Measurements from ENCODE around the gene BMS1. TPM values are rescaled to one million over a fixed set of nuclear protein-coding genes. Genes with fewer than 3 reads are reported as not detected.
"Not testable (repeated sequence)": the region's sequence is repeated elsewhere in the genome, so short reads cannot be mapped to it uniquely, and the experiment has no call there.

BMS1 gene
- total and polyA plus RNA-seq, 2 of the 13 experiments (the other 11 are each of a cell fraction or from before 2014, with no cell fraction given) = 3.9 to 25.2 TPM

DNA sequence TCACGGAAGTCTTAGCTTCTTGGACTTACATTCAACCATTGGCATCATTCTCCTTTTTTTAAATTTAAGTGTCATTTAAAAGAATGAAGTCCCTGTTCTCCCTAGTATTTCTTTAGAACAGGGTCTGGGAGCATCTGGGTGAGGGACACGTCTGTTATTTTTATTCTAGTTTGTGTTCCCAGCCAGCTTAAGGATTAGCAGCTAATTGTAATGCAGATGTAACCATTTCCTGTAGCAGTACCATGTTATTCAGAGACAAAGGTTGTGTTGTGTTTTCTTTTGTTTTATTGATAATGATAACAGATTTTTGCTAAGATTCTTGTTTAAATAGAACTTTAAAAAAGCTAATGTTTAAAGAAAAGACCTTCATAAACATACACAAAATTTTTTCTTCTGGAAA is 34.3 kb downstream of the BMS1 start:
- Histone ChIP-seq H3K9ac (ENCODE audit: insufficient read depth, low read depth, low read length) (no peak overlapping the region), H3K9me3 (ENCODE audit: low read length) (no peaks in the 10 kb centered on the region), H4K20me1 (ENCODE audit: insufficient read depth, low read length) (no peaks in the 10 kb centered on the region), H3K27me3 (ENCODE audit: control insufficient read depth in 1 of 2, insufficient read depth in 2 of 2, low read length in 2 of 2) (no peaks in the 10 kb centered on the region), H3K79me2 (ENCODE audit: insufficient read depth, low read length) (peaks cover 9% of the 10 kb centered on the region), H2AFZ (ENCODE audit: low read length) (no peak overlapping the region), H3K4me1 (ENCODE audit: insufficient read depth, low read length) (no peaks in the 10 kb centered on the region), H3K4me2 (ENCODE audit: low read depth, low read length) (no peak overlapping the region), H3K36me3 (replicated peaks in 1 of 2; ENCODE audit: control insufficient read depth in 1 of 2, insufficient read depth in 2 of 2, low read length in 2 of 2) (peaks cover 16 to 30% of the 10 kb centered on the region in 2 experiments; a peak in 4 of 5 replicates), H3K4me3 (replicated peaks in 1 of 3; ENCODE audit: insufficient read depth in 1 of 3, low read depth in 2 of 3, low read length in 3 of 3) (no peak overlapping the region), H3K27ac (ENCODE audit: extremely low read length, insufficient read depth, low read length) (no peak overlapping the region)
- intact Hi-C loops (cut with micrococcal nuclease; ENCODE audit: unreplicated experiment) = no loop called here
- CTCF ChIA-PET (ENCODE audit: low intra/inter-chr PET ratio, low total read pairs) = no interaction called here
- no TSS peak for BruUV-seq (replicated peaks)
- POLR2A ChIA-PET = no interaction called here
- FAIRE-seq = no peak
- no peak for ATAC-seq
- WGBS (ENCODE audit: low lambda C conversion rate) = 92% methylated on average over 2 of the region's 2 CpGs
- DNase-seq (ENCODE audit: low spot score) = no peak
- in situ Hi-C loops (cut with HindIII; ENCODE audit: extremely low pct_ligation_motif_present, low pct_unique_long_range_greater_than_20kb) = no loop called here
- no peak for TF ChIP-seq REPIN1 (CRISPR knock-in tag; IDR thresholded peaks at IDR 0.05; ENCODE audit: borderline replicate concordance, low read depth)
- TF ChIP-seq ZNF12 (CRISPR knock-in tag; IDR thresholded peaks at IDR 0.05) = no peak
- no peak for TF ChIP-seq MTA3 (CRISPR knock-in tag; IDR thresholded peaks at IDR 0.05)
- TF ChIP-seq FOXA3 (CRISPR knock-in tag; IDR thresholded peaks at IDR 0.05) = no peak
- TF ChIP-seq HOXA7 (CRISPR knock-in tag; IDR thresholded peaks at IDR 0.05) = no peak
- TF ChIP-seq KLF6 (CRISPR knock-in tag; IDR thresholded peaks at IDR 0.05) = no peak
- TF ChIP-seq HIVEP1 (CRISPR knock-in tag; IDR thresholded peaks at IDR 0.05) = no peak

DNA sequence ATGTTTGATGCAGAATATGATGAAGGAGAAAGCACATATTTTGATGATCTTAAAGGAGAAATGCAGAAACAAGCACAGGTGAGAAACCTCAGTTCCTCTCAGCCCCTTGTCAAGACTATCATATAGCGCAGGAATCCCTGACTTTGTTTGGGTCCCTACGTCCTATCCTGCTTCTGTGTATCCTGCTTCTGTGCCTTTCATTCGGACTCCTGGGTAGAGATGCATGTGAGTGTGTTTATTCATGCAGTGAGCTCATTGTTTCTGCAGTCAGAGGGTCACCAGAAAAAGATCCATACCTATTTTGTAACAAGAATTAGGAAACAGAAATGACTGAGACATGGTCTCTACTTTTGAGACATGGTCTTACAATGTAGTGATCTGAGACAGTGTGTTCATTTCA is 34.8 kb downstream of the BMS1 start:
- H3K79me2 ChIP-seq (ENCODE audit: insufficient read depth, low read length); DNase-seq (ENCODE audit: low spot score); H2AFZ ChIP-seq (ENCODE audit: low read length); CTCF ChIA-PET (ENCODE audit: low intra/inter-chr PET ratio, low total read pairs); H3K4me3 ChIP-seq (replicated peaks in 1 of 3; ENCODE audit: insufficient read depth in 1 of 3, low read depth in 2 of 3, low read length in 3 of 3); H3K27ac ChIP-seq (ENCODE audit: extremely low read length, insufficient read depth, low read length); H3K9ac ChIP-seq (ENCODE audit: insufficient read depth, low read depth, low read length); FAIRE-seq; H4K20me1 ChIP-seq (ENCODE audit: insufficient read depth, low read length); ATAC-seq; H3K9me3 ChIP-seq (ENCODE audit: low read length); H3K4me2 ChIP-seq (ENCODE audit: low read depth, low read length); POLR2A ChIA-PET; H3K27me3 ChIP-seq (ENCODE audit: control insufficient read depth in 1 of 2, insufficient read depth in 2 of 2, low read length in 2 of 2); in situ Hi-C loops (cut with HindIII; ENCODE audit: extremely low pct_ligation_motif_present, low pct_unique_long_range_greater_than_20kb); BruUV-seq (replicated peaks); intact Hi-C loops (cut with micrococcal nuclease; ENCODE audit: unreplicated experiment); H3K4me1 ChIP-seq (ENCODE audit: insufficient read depth, low read length): not testable (repeated sequence)
- H3K36me3 ChIP-seq (replicated peaks in 1 of 2; ENCODE audit: control insufficient read depth in 1 of 2, insufficient read depth in 2 of 2, low read length in 2 of 2) = peaks cover 14 to 29% of the 10 kb centered on the region in 2 experiments; a peak in 4 of 5 replicates
- whole genome bisulfite sequencing (ENCODE audit: low lambda C conversion rate) = 98% methylated on average over 3 of the region's 3 CpGs

DNA sequence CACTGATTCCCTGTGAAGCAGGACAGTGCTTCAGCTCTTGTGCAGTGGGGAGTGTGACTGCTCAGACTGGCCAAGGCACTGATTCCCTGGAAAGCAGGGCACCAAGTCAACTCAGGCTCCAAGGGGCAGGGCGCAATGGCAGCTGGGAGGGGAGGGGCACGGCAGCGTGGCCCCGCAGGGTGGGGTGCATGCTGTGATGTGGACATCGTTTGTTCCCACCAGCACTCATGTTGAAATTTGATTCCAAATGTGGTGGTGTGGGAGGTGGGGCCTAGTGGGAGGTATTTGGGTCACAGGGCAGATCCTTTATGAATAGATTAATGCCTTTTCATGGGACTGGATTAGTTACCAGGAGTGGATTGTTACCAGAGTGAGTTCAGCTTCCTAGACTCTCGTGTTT is 44.2 kb downstream of the BMS1 start:
- H3K4me3 ChIP-seq (replicated peaks in 1 of 3; ENCODE audit: insufficient read depth in 1 of 3, low read depth in 2 of 3, low read length in 3 of 3); H3K9me3 ChIP-seq (ENCODE audit: low read length); H2AFZ ChIP-seq (ENCODE audit: low read length); BruUV-seq (replicated peaks); H3K9ac ChIP-seq (ENCODE audit: insufficient read depth, low read depth, low read length); H3K27ac ChIP-seq (ENCODE audit: extremely low read length, insufficient read depth, low read length); DNase-seq (ENCODE audit: low spot score); H3K4me2 ChIP-seq (ENCODE audit: low read depth, low read length); H3K27me3 ChIP-seq (ENCODE audit: control insufficient read depth in 1 of 2, insufficient read depth in 2 of 2, low read length in 2 of 2); H3K79me2 ChIP-seq (ENCODE audit: insufficient read depth, low read length); intact Hi-C loops (cut with micrococcal nuclease; ENCODE audit: unreplicated experiment); CTCF ChIA-PET (ENCODE audit: low intra/inter-chr PET ratio, low total read pairs); FAIRE-seq; H3K4me1 ChIP-seq (ENCODE audit: insufficient read depth, low read length); in situ Hi-C loops (cut with HindIII; ENCODE audit: extremely low pct_ligation_motif_present, low pct_unique_long_range_greater_than_20kb); ATAC-seq; POLR2A ChIA-PET; H4K20me1 ChIP-seq (ENCODE audit: insufficient read depth, low read length): not testable (repeated sequence)
- WGBS (ENCODE audit: low lambda C conversion rate) = 90% methylated on average over 2 of the region's 6 CpGs
- H3K36me3 ChIP-seq (replicated peaks in 1 of 2; ENCODE audit: control insufficient read depth in 1 of 2, insufficient read depth in 2 of 2, low read length in 2 of 2) = peaks cover 17 to 61% of the 10 kb centered on the region in 2 experiments
